HepG2 (cell line): ENCODE measurements around the gene TUBA4A. TPM values are rescaled to one million over a fixed set of nuclear protein-coding genes. Genes with fewer than 3 reads are reported as not detected.

Source experiments
- ATF7 ChIP-seq, 2 experiments: fragments of 450-650 bp in 1 of 2; sonication (generic) in 1 of 2; formaldehyde crosslinking in 1 of 2; IDR thresholded peaks; 2 replicates each; pipeline versions ENCODE4 v1.4.0 to v1.6.1; 2016 to 2020; ENCODE audit warnings: antibody characterized with exemption in 1 of 2, mild to moderate bottlenecking in 1 of 2, missing genetic modification reagents in 1 of 2
- DNMT3B ChIP-seq: conservative IDR thresholded peaks from 2 replicates; pipeline ENCODE4 v1.6.1; 2016; ENCODE audit warnings: missing biosample characterization, control low read depth
- ELF3 ChIP-seq: IDR thresholded peaks from 2 replicates; pipeline ENCODE4 v1.6.1; 2016; ENCODE audit warnings: missing genetic modification reagents, missing compliant biosample characterization
- GFI1 ChIP-seq: sonication (generic); formaldehyde crosslinking; IDR thresholded peaks from 2 replicates; pipeline ENCODE4 v1.5.0; 2020; ENCODE audit warnings: missing genetic modification reagents, mild to moderate bottlenecking, borderline replicate concordance
- GLI4 ChIP-seq: sonication (generic); formaldehyde crosslinking; IDR thresholded peaks from 2 replicates; pipeline ENCODE4 v1.5.1; 2020; ENCODE audit warnings: missing genetic modification reagents, mild to moderate bottlenecking, moderate library complexity, borderline replicate concordance
- HIVEP1 ChIP-seq: sonication (generic); formaldehyde crosslinking; IDR thresholded peaks from 2 replicates; pipeline ENCODE4 v1.4.0; 2020; ENCODE audit warnings: mild to moderate bottlenecking, missing genetic modification reagents
- HOXA9 ChIP-seq: sonication (generic); formaldehyde crosslinking; IDR thresholded peaks from 2 replicates; pipeline ENCODE4 v1.8.1; 2022; ENCODE audit warnings: missing genetic modification reagents, mild to moderate bottlenecking, moderate library complexity, borderline replicate concordance
- KDM1A ChIP-seq: IDR thresholded peaks from 2 replicates; pipeline ENCODE4 v1.6.1; 2016; ENCODE audit warnings: missing compliant biosample characterization
- MXI1 ChIP-seq: IDR thresholded peaks from 3 replicates; pipeline ENCODE4 v1.6.1; 2012; ENCODE audit warnings: low read depth, low read length, inconsistent platforms, borderline replicate concordance
- NR2F2 ChIP-seq: IDR thresholded peaks from 2 replicates; pipeline ENCODE4 v1.6.1; 2012; ENCODE audit warnings: low read depth, inconsistent platforms, borderline replicate concordance
- NR2F6 ChIP-seq, 2 experiments: IDR thresholded peaks; 2 replicates each; pipeline ENCODE4 v1.6.1; 2016; ENCODE audit warnings: antibody characterized with exemption in 1 of 2, mild to moderate bottlenecking in 1 of 2
- RBM22 ChIP-seq: fragments of 200-400 bp; formaldehyde crosslinking; optimal IDR thresholded peaks from 2 replicates; pipeline ENCODE3; 2017; ENCODE audit warnings: mild to moderate bottlenecking, low read length, moderate library complexity
- SALL1 ChIP-seq: sonication (generic); formaldehyde crosslinking; IDR thresholded peaks from 2 replicates; pipeline ENCODE4 v1.8.0; 2022; ENCODE audit warnings: mild to moderate bottlenecking, missing genetic modification reagents
- SAP130 ChIP-seq: IDR thresholded peaks from 2 replicates; pipeline ENCODE4 v1.6.1; 2016; ENCODE audit warnings: low read depth
- SP1 ChIP-seq, 2 experiments: fragments of 450-650 bp in 1 of 2; sonication (generic) in 1 of 2; formaldehyde crosslinking in 1 of 2; IDR thresholded peaks; 2 replicates each; pipeline versions ENCODE4 v1.4.0 to v1.6.1; 2016 to 2020; ENCODE audit warnings: missing genetic modification reagents in 1 of 2
- SP5 ChIP-seq: IDR thresholded peaks from 2 replicates; pipeline ENCODE4 v1.6.1; 2016; ENCODE audit warnings: low read depth, borderline replicate concordance
- TARDBP ChIP-seq: sonication (generic); formaldehyde crosslinking; IDR thresholded peaks from 2 replicates; pipeline ENCODE4 v1.8.0; 2022; ENCODE audit warnings: mild to moderate bottlenecking, missing genetic modification reagents
- ZMAT3 ChIP-seq: sonication (generic); formaldehyde crosslinking; conservative IDR thresholded peaks from 2 replicates; pipeline ENCODE4 v1.7.0; 2021; ENCODE audit warnings: missing genetic modification reagents
- ZNF564 ChIP-seq: sonication (generic); formaldehyde crosslinking; IDR thresholded peaks from 2 replicates; pipeline ENCODE4 v1.8.1; 2023; ENCODE audit warnings: mild to moderate bottlenecking, missing genetic modification reagents
- ZNF607 ChIP-seq: sonication (generic); formaldehyde crosslinking; IDR thresholded peaks from 2 replicates; pipeline ENCODE4 v1.5.1; 2020; ENCODE audit warnings: missing genetic modification reagents, mild to moderate bottlenecking, borderline replicate concordance
- ZNF614 ChIP-seq: IDR thresholded peaks from 2 replicates; pipeline ENCODE4 v1.6.1; 2018; ENCODE audit warnings: missing biosample characterization, missing genetic modification reagents, inconsistent platforms, borderline replicate concordance
- ZNF781 ChIP-seq: sonication (generic); formaldehyde crosslinking; IDR thresholded peaks from 2 replicates; pipeline ENCODE4 v1.5.1; 2020; ENCODE audit warnings: borderline replicate concordance, mild to moderate bottlenecking, missing genetic modification reagents; ENCODE audit errors: not compliant biosample characterization
- polyA plus RNA-seq, 8 experiments: library from polyadenylated mRNA; depleted of rRNA in 3 of 8; stranded (reverse) in 7 of 8; unstranded in 1 of 8; fragments of >200 nt; fragmentation: Illumina TruSeq in 4 of 8; extraction: Trizol in 4 of 8; gene quantifications; 2 replicates each; pipeline versions ENCODE4 v1.2.1 to v1.2.3, GENCODE V29; 2011 to 2016; ENCODE audit warnings: low read depth in 4 of 8, missing spikeins in 1 of 8, mixed read lengths in 1 of 8; ENCODE audit not compliant: insufficient read depth in 1 of 8
- total RNA-seq, 5 experiments: library from RNA; depleted of rRNA; stranded (reverse); fragments of >200 nt; fragmentation: Illumina TruSeq; extraction: Trizol; gene quantifications; 2 replicates each; pipeline ENCODE4 v1.2.3, GENCODE V29; 2016; ENCODE audit warnings: low read depth in 1 of 5
- TF ChIP-seq, protein P1 (sequence below), 2 experiments: sonication (generic) in 1 of 2; formaldehyde crosslinking in 1 of 2; IDR thresholded peaks; 2 replicates each; pipeline versions ENCODE4 v1.4.0 to v1.6.1; 2018 to 2020; ENCODE audit warnings: missing genetic modification reagents in 2 of 2, borderline replicate concordance in 1 of 2, low read depth in 1 of 2, mild to moderate bottlenecking in 1 of 2, missing biosample characterization in 1 of 2
- TF ChIP-seq, protein P2 (sequence below): sonication (generic); formaldehyde crosslinking; IDR thresholded peaks from 2 replicates; pipeline ENCODE4 v1.5.0; 2020; ENCODE audit warnings: missing genetic modification reagents
- TF ChIP-seq, protein P3 (sequence below): sonication (generic); formaldehyde crosslinking; IDR thresholded peaks from 2 replicates; pipeline ENCODE4 v1.4.0; 2020; ENCODE audit warnings: mild to moderate bottlenecking, missing genetic modification reagents

TUBA4A gene
- total and polyA plus RNA-seq, 2 of the 13 experiments (the other 11 are each of a cell fraction or from before 2014, with no cell fraction given), result 1.3 to 12.7 TPM

DNA sequence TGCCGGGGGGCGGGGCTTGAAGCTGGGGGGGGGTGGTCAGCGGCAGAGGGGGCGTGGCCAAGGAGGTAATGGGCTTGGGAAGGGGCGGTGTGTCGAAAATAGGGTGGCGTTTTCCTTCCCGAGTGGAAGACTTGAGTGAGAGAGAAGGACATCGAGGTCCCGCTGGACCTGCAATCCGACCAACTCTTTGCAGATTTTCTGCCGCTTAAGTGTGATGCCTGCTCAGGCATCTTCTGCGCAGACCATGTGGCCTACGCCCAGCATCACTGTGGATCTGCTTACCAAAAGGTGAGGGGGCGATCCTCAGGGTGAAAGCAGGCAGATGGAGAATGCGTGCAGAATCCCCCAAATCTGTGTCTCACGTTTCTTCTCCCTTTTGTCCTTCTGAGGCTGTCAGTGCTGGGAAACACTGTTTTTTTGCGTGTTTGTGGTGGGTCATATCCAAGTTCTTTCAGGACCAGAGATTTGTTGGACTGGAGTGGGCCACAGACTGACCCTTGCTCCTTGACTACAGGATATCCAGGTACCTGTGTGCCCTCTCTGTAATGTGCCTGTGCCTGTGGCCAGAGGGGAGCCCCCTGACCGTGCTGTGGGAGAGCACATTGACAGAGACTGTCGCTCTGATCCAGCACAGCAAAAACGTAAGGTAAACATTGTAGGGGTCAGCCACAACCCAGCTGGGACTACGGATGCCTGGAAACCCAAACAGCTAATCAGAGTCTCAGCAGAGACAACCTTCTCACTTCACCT lies 46.4 kb downstream of the TUBA4A start (continued):
- TF ChIP-seq TARDBP (CRISPR knock-in tag) (no peak), ZNF564 (no peak), ATF7 (IDR thresholded peaks at IDR 0.05) (no peak), ATF7 (CRISPR knock-in tag; IDR thresholded peaks at IDR 0.05) (no peak), RBM22 (peak; percentile 12), ZNF607 (peak; percentile 68; the same call in 1 of the 2 replicates), KDM1A (no peak), GLI4 (CRISPR knock-in tag) (no peak), ZMAT3 (0 out of 2 replicates have a peak, but pooled peaks have one; percentile 30), SALL1 (CRISPR knock-in tag) (peak; percentile 49), NR2F2 (0 out of 2 replicates have a peak, but pooled peaks have one; percentile 7), ZNF781 (peak; percentile 49), ELF3 (CRISPR knock-in tag) (0 out of 2 replicates have a peak, but pooled peaks have one; percentile 5), SP5 (0 out of 2 replicates have a peak, but pooled peaks have one; percentile 4), HOXA9 (no peak), SAP130 (CRISPR knock-in tag) (peak; percentile 65), HIVEP1 (no peak; the same call in none of the 2 replicates), MXI1 (peak; percentile 11; the same call in 1 of the 3 replicates), NR2F6 (IDR thresholded peaks at IDR 0.05) (no peak), NR2F6 (CRISPR knock-in tag; IDR thresholded peaks at IDR 0.05) (peak; percentile 64), SP1 (IDR thresholded peaks at IDR 0.05) (no peak), SP1 (CRISPR knock-in tag; IDR thresholded peaks at IDR 0.05) (peak; percentile 54), GFI1 (CRISPR knock-in tag) (no peak), ZNF614 (CRISPR knock-in tag) (0 out of 2 replicates have a peak, but pooled peaks have one; percentile 4), DNMT3B (CRISPR knock-in tag) (no peak)
- TF ChIP-seq, protein P1, sequence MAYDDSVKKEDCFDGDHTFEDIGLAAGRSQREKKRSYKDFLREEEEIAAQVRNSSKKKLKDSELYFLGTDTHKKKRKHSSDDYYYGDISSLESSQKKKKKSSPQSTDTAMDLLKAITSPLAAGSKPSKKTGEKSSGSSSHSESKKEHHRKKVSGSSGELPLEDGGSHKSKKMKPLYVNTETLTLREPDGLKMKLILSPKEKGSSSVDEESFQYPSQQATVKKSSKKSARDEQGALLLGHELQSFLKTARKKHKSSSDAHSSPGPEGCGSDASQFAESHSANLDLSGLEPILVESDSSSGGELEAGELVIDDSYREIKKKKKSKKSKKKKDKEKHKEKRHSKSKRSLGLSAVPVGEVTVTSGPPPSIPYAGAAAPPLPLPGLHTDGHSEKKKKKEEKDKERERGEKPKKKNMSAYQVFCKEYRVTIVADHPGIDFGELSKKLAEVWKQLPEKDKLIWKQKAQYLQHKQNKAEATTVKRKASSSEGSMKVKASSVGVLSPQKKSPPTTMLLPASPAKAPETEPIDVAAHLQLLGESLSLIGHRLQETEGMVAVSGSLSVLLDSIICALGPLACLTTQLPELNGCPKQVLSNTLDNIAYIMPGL (CRISPR knock-in tag; IDR thresholded peaks at IDR 0.05; ENCODE audit: borderline replicate concordance in 1 of 2, low read depth in 1 of 2), result peak; percentile 21 to 67; a peak in 2 of 4 replicates
- TF ChIP-seq, protein P2, sequence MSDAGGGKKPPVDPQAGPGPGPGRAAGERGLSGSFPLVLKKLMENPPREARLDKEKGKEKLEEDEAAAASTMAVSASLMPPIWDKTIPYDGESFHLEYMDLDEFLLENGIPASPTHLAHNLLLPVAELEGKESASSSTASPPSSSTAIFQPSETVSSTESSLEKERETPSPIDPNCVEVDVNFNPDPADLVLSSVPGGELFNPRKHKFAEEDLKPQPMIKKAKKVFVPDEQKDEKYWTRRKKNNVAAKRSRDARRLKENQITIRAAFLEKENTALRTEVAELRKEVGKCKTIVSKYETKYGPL (CRISPR knock-in tag), result no peak
- TF ChIP-seq, protein P3, sequence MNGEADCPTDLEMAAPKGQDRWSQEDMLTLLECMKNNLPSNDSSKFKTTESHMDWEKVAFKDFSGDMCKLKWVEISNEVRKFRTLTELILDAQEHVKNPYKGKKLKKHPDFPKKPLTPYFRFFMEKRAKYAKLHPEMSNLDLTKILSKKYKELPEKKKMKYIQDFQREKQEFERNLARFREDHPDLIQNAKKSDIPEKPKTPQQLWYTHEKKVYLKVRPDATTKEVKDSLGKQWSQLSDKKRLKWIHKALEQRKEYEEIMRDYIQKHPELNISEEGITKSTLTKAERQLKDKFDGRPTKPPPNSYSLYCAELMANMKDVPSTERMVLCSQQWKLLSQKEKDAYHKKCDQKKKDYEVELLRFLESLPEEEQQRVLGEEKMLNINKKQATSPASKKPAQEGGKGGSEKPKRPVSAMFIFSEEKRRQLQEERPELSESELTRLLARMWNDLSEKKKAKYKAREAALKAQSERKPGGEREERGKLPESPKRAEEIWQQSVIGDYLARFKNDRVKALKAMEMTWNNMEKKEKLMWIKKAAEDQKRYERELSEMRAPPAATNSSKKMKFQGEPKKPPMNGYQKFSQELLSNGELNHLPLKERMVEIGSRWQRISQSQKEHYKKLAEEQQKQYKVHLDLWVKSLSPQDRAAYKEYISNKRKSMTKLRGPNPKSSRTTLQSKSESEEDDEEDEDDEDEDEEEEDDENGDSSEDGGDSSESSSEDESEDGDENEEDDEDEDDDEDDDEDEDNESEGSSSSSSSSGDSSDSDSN, result no peak
